ENCODE results near the gene NHERF2. TPM values are rescaled to one million over a fixed set of nuclear protein-coding genes. Genes with fewer than 3 reads are reported as not detected.

NHERF2 gene
- total and polyA plus RNA-seq, 5 donors from 2014 or later = 0.09 to 1.5 (median 0.27) TPM

- Histone ChIP-seq H3K27ac (ENCODE audit: insufficient read depth, low read length, poor library complexity, severe bottlenecking) (peak overlapping the region; percentile 77), H3K36me3 (ENCODE audit: control insufficient read depth, insufficient read depth, low read length) (no peaks in the 10 kb centered on the region), H3K4me1 (ENCODE audit: control insufficient read depth, insufficient read depth, low read length, poor library complexity, severe bottlenecking) (peaks cover 20% of the 10 kb centered on the region), H3K27me3 (ENCODE audit: control insufficient read depth, insufficient read depth, low read length) (peaks cover 6% of the 10 kb centered on the region), H3K4me3 (ENCODE audit: low read depth, low read length) (no peak overlapping the region), H3K9me3 (ENCODE audit: control insufficient read depth in 2 of 2, low read length in 2 of 2) (no peaks in the 10 kb centered on the region)
- H3K27me3 Mint-ChIP-seq = peaks cover 16% of the 10 kb centered on the region
- peak overlapping the region in 1 of 4 donors; percentile 15 for H3K4me3 Mint-ChIP-seq
- ATAC-seq (ENCODE audit: low read depth in 2 of 2) (no peak), DNase-seq (no peak)
- peaks cover 4% of the 10 kb centered on the region for H3K36me3 Mint-ChIP-seq
- H3K4me1 Mint-ChIP-seq = peaks cover 0 to 29% (median 11%) of the 10 kb centered on the region in 4 donors
- H3K9me3 Mint-ChIP-seq = peaks cover 0 to 2% (median 0%) of the 10 kb centered on the region in 7 donors
- H3K27ac Mint-ChIP-seq = peak overlapping the region in 1 of 3 donors; percentile 47
Measured at GRCh38 chr16:1992704-1993317, 33.9 kb upstream of the NHERF2 start.

GRCh38 chr16:1993731-1994131 is 33.0 kb upstream of the NHERF2 start:
- peak in 1 of 2 donors; percentile 4 for ATAC-seq (ENCODE audit: low read depth in 2 of 2)
- Mint-ChIP-seq H3K27ac (peak overlapping the region; percentile 43 to 47 (median 47)), H3K27me3 (peaks cover 11% of the 10 kb centered on the region), H3K36me3 (peaks cover 9% of the 10 kb centered on the region), H3K4me1 (peaks cover 0 to 26% (median 11%) of the 10 kb centered on the region in 4 donors), H3K4me3 (peak overlapping the region; percentile 52 to 87 (median 62)), H3K9me3 (no peaks in the 10 kb centered on the region)
- Histone ChIP-seq H3K36me3 (ENCODE audit: control insufficient read depth, insufficient read depth, low read length) (peaks cover 2% of the 10 kb centered on the region), H3K4me3 (ENCODE audit: low read depth, low read length) (no peak overlapping the region), H3K4me1 (ENCODE audit: control insufficient read depth, insufficient read depth, low read length, poor library complexity, severe bottlenecking) (peaks cover 20% of the 10 kb centered on the region), H3K9me3 (ENCODE audit: control insufficient read depth in 2 of 2, low read length in 2 of 2) (no peaks in the 10 kb centered on the region), H3K27ac (ENCODE audit: insufficient read depth, low read length, poor library complexity, severe bottlenecking) (peak overlapping the region; percentile 18), H3K27me3 (ENCODE audit: control insufficient read depth, insufficient read depth, low read length) (peaks cover 3% of the 10 kb centered on the region)
- no peak for DNase-seq

DNA sequence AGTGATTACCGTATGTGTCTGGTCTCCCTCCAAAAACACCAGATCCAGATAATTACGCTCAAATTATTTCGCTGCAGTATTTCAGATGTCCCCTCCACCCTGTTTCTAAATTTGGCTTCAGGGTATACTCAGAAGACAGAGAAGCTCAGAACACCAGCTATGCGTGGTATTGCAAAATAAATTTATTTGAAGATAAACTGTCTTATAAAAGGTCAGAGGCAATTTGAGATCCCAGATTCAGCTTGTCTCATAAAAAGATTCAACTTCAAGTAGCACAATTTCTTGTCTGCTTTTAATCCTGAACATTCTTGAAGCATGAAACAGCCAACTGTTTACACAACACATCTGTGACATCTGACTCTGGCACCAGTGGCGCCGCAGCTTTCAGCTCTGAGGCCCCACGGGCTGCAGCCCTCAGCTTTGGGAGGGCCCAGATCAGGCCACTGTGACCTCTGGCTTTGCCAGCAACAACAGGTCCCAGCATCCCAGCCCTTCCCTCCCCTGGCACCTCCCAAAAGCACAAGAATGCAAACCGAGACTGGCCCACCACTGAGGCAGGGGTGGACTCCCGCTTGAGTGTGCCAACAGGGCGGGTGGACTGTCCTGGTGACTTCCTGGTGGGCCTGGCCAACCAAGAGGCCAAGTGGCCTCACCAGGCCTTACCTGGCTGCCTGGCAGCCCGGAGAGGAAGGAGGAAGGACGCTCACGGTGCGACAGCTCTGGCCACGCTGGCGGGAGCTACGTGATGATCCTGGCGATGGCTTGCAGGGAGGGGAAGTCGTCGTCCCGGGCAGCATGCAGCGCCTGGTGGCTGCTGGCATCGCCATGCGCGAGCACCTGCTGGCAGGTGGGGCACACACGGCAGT is 29.0 kb upstream of the NHERF2 start:
- H3K4me3 ChIP-seq (ENCODE audit: low read depth, low read length) = no peak overlapping the region
- H3K36me3 ChIP-seq (ENCODE audit: control insufficient read depth, insufficient read depth, low read length) = peaks cover 23% of the 10 kb centered on the region
- H3K27me3 ChIP-seq (ENCODE audit: control insufficient read depth, insufficient read depth, low read length) = no peaks in the 10 kb centered on the region
- H3K27ac ChIP-seq (ENCODE audit: insufficient read depth, low read length, poor library complexity, severe bottlenecking) = no peak overlapping the region
- Mint-ChIP-seq H3K9me3 (no peaks in the 10 kb centered on the region), H3K27ac (peak overlapping the region in 1 of 3 donors; percentile 80), H3K4me3 (no peak overlapping the region), H3K4me1 (peaks cover 0 to 6% (median under 1%) of the 10 kb centered on the region in 4 donors), H3K36me3 (peaks cover 9% of the 10 kb centered on the region), H3K27me3 (peaks cover 5% of the 10 kb centered on the region)
- no peak for DNase-seq
- no peaks in the 10 kb centered on the region for H3K4me1 ChIP-seq (ENCODE audit: control insufficient read depth, insufficient read depth, low read length, poor library complexity, severe bottlenecking)
- ATAC-seq (ENCODE audit: low read depth in 2 of 2) = no peak
- no peaks in the 10 kb centered on the region for H3K9me3 ChIP-seq (ENCODE audit: control insufficient read depth in 2 of 2, low read length in 2 of 2)

DNA sequence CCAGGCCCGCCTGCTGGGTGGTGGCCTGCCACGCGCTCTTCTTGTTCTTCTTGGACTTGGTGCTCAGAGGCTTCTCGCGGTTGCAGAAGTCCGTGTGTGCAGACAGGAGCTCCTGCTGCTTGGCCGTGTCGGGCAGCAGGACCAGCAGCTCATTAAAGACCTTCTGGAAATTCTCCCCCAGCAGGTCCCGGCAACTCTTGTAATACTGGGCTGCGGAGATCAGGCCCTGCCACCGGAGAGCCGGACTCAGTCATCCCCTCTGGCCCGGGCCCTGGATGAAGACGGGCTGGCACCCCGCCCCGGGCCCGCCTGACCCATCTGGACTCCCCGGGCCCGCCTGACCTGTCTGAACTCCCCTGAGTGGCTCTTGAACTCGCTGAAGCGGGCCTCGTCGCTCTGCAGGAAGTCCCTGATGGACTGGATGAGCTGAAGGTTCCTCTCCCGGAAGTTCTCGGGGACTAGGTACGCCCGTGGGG is 28.3 kb upstream of the NHERF2 start:
- Mint-ChIP-seq H3K27me3 (peaks cover 5% of the 10 kb centered on the region), H3K4me3 (no peak overlapping the region), H3K4me1 (peaks cover 0 to 6% (median under 1%) of the 10 kb centered on the region in 4 donors), H3K9me3 (no peaks in the 10 kb centered on the region), H3K36me3 (peaks cover 9% of the 10 kb centered on the region), H3K27ac (peak overlapping the region in 1 of 3 donors; percentile 9)
- DNase-seq (no peak), ATAC-seq (ENCODE audit: low read depth in 2 of 2) (no peak)
- Histone ChIP-seq H3K36me3 (ENCODE audit: control insufficient read depth, insufficient read depth, low read length) (peaks cover 23% of the 10 kb centered on the region), H3K27me3 (ENCODE audit: control insufficient read depth, insufficient read depth, low read length) (no peaks in the 10 kb centered on the region), H3K9me3 (ENCODE audit: control insufficient read depth in 2 of 2, low read length in 2 of 2) (no peaks in the 10 kb centered on the region), H3K4me3 (ENCODE audit: low read depth, low read length) (no peak overlapping the region), H3K4me1 (ENCODE audit: control insufficient read depth, insufficient read depth, low read length, poor library complexity, severe bottlenecking) (no peaks in the 10 kb centered on the region), H3K27ac (ENCODE audit: insufficient read depth, low read length, poor library complexity, severe bottlenecking) (no peak overlapping the region)

DNA sequence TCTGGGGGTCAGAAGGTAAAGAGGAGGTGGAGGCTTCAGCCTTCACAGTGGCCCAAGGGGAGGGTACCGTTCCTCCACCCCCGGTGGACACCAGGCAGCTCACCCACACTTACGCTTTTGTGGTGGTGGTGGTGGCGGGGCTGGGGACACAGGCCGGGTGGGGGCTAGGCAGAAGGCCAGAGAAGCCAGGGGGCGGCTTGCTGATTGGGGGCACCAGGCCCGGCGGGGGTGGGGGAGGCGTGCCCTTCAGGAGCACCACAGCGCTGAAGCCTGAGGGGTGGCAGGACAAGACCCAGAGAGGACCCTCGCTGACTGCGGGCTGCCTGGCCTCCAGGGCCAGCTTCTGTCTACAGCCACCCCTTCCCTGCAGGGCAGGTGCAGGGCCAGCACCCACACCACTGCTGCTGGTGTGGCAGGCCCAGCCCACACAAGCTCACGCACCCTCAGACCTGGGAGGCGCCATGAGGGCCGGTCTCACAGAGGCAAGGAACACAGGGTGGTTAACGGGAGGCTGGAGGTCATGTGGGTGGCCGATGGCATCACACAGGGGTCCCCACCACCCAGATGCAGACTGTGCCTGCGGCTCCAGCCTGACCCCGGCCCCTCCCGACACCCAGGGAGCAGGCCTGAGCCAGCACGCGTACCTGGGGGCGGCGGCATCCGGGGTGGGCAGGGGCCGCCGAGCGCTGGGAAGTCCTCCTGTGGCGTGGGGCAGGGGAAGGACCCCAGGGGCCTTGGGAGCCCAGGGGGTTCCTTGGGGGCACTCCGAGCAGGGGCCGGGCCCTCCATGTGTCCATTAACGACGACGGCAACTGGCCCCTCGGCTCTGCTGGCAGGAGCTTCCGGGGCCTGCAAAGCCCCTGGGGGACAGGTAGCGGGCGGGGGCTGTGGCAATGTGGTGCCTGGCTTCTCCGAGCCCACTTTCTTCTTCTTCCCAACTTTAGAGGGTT is 27.6 kb upstream of the NHERF2 start:
- no peak overlapping the region for H3K27ac ChIP-seq (ENCODE audit: insufficient read depth, low read length, poor library complexity, severe bottlenecking)
- DNase-seq (no peak), ATAC-seq (ENCODE audit: low read depth in 2 of 2) (no peak)
- Mint-ChIP-seq H3K36me3 (peaks cover 9% of the 10 kb centered on the region), H3K9me3 (no peaks in the 10 kb centered on the region), H3K4me1 (peaks cover 0 to 5% (median under 1%) of the 10 kb centered on the region in 4 donors), H3K27ac (no peak overlapping the region), H3K4me3 (no peak overlapping the region), H3K27me3 (no peaks in the 10 kb centered on the region)
- H3K36me3 ChIP-seq (ENCODE audit: control insufficient read depth, insufficient read depth, low read length) = peaks cover 23% of the 10 kb centered on the region
- H3K4me3 ChIP-seq (ENCODE audit: low read depth, low read length) = no peak overlapping the region
- no peaks in the 10 kb centered on the region for H3K27me3 ChIP-seq (ENCODE audit: control insufficient read depth, insufficient read depth, low read length)
- H3K4me1 ChIP-seq (ENCODE audit: control insufficient read depth, insufficient read depth, low read length, poor library complexity, severe bottlenecking) = peaks cover 5% of the 10 kb centered on the region
- no peaks in the 10 kb centered on the region for H3K9me3 ChIP-seq (ENCODE audit: control insufficient read depth in 2 of 2, low read length in 2 of 2)

GRCh38 chr16:1999866-2000514 is 26.7 kb upstream of the NHERF2 start:
- Mint-ChIP-seq H3K4me3 (no peak overlapping the region), H3K4me1 (peaks cover 0 to 10% (median under 1%) of the 10 kb centered on the region in 4 donors), H3K27me3 (no peaks in the 10 kb centered on the region), H3K27ac (no peak overlapping the region), H3K9me3 (no peaks in the 10 kb centered on the region), H3K36me3 (peaks cover 9% of the 10 kb centered on the region)
- H3K36me3 ChIP-seq (ENCODE audit: control insufficient read depth, insufficient read depth, low read length) = peaks cover 23% of the 10 kb centered on the region
- H3K27ac ChIP-seq (ENCODE audit: insufficient read depth, low read length, poor library complexity, severe bottlenecking) = no peak overlapping the region
- no peaks in the 10 kb centered on the region for H3K9me3 ChIP-seq (ENCODE audit: control insufficient read depth in 2 of 2, low read length in 2 of 2)
- H3K27me3 ChIP-seq (ENCODE audit: control insufficient read depth, insufficient read depth, low read length) = no peaks in the 10 kb centered on the region
- ATAC-seq (ENCODE audit: low read depth in 2 of 2) (no peak), DNase-seq (no peak)
- peaks cover 9% of the 10 kb centered on the region for H3K4me1 ChIP-seq (ENCODE audit: control insufficient read depth, insufficient read depth, low read length, poor library complexity, severe bottlenecking)
- no peak overlapping the region for H3K4me3 ChIP-seq (ENCODE audit: low read depth, low read length)

DNA sequence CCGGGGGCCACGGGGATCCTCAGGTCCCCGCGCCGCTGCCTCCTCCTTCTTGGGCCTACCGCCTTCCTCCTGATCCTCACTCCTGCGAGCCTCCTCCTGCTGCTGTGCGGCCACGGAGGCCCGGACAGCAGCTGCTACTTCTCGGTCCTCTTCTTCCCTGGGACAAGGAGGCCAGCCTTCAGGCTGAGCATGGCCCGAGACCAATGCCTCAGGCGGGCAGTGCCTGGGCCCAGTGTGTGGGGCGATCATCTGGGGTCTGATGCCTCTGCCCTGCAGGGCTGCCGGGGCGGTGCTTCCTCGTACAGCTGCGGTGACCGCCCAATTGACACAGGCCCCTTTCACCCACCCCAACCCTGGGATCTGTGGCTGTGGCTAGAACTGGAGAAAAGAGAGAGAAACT is 25.7 kb upstream of the NHERF2 start:
- Histone ChIP-seq H3K9me3 (ENCODE audit: control insufficient read depth in 2 of 2, low read length in 2 of 2) (no peaks in the 10 kb centered on the region), H3K4me3 (ENCODE audit: low read depth, low read length) (no peak overlapping the region), H3K27ac (ENCODE audit: insufficient read depth, low read length, poor library complexity, severe bottlenecking) (no peak overlapping the region), H3K4me1 (ENCODE audit: control insufficient read depth, insufficient read depth, low read length, poor library complexity, severe bottlenecking) (peaks cover 13% of the 10 kb centered on the region), H3K36me3 (ENCODE audit: control insufficient read depth, insufficient read depth, low read length) (peaks cover 23% of the 10 kb centered on the region), H3K27me3 (ENCODE audit: control insufficient read depth, insufficient read depth, low read length) (no peaks in the 10 kb centered on the region)
- no peaks in the 10 kb centered on the region for H3K9me3 Mint-ChIP-seq
- no peak for DNase-seq
- peaks cover 0 to 13% (median 4%) of the 10 kb centered on the region in 4 donors for H3K4me1 Mint-ChIP-seq
- no peak overlapping the region for H3K4me3 Mint-ChIP-seq
- no peak for ATAC-seq (ENCODE audit: low read depth in 2 of 2)
- peaks cover 9% of the 10 kb centered on the region for H3K36me3 Mint-ChIP-seq
- H3K27ac Mint-ChIP-seq = no peak overlapping the region
- H3K27me3 Mint-ChIP-seq = no peaks in the 10 kb centered on the region

All from CD4-positive, CD25-positive, alpha-beta regulatory T cell (primary cell).